Epithelial cell of esophagus (primary cell): ENCODE data around the gene CHRNG.

Source experiments
- DNase-seq: peaks from one replicate; pipeline ENCODE4 v3.0.0; 2010; ENCODE audit warnings: low read depth
- H3K4me3 ChIP-seq: 2 replicates; pipeline ENCODE4 v1.5.1; 2011; ENCODE audit warnings: mild to moderate bottlenecking, low read length, control low read depth
- CTCF ChIP-seq: IDR thresholded peaks from 2 replicates; pipeline ENCODE4 v1.5.1; 2011; ENCODE audit warnings: low read depth, mild to moderate bottlenecking, low read length, control low read depth, inconsistent platforms; ENCODE audit not compliant: insufficient read depth; ENCODE audit errors: missing control alignments

Gene CHRNG

GRCh38 chr2:232551776-232552175 lies 12.3 kb downstream of the CHRNG start:
- no peak for TF ChIP-seq CTCF
- H3K4me3 ChIP-seq: peak overlapping the region; percentile 83

GRCh38 chr2:232556426-232556825 lies 16.9 kb downstream of the CHRNG start:
- H3K4me3 ChIP-seq: no peak overlapping the region
- no peak for DNase-seq
- no peak for TF ChIP-seq CTCF

More at GRCh38 chr2:232551776-232552175, 12.3 kb downstream of the CHRNG start:
- no peak for DNase-seq

DNA sequence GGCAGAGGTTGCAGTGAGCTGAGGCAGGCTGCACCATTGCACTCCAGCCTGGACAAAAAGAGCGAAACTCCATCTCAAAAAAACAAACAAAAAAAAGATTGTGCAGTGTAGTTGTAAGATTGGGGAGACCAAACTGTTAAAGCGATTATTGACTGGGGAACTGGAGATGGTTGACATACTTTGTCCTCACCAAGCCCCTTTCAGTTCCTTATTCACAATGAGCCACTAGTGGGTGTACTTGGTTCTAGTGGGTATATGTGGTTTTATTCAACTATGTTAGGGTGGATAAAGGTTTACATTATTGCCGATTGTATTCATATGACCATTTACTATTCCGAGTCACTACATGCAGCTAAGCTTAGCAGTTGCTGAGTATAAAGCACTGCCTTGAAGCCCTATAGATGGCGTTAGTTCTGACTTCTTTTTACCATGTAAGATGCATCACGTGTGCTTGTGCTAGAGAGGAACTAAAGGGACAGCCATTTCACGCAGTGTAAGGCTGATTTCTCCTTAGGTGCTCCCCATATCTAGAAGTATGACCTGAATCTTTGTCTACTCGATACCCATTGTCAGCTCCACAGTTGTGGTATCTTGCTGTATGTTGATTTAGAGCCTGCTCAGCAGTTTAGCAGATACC lies 23.1 kb downstream of the CHRNG start:
- no peak overlapping the region for H3K4me3 ChIP-seq
- no peak for DNase-seq
- no peak for TF ChIP-seq CTCF

GRCh38 chr2:232563580-232563979 lies 24.1 kb downstream of the CHRNG start:
- no peak for TF ChIP-seq CTCF
- no peak overlapping the region for H3K4me3 ChIP-seq
- DNase-seq: peak; percentile 84

- DNase-seq: peak; percentile 15
Measured at GRCh38 chr2:232567721-232568120, 28.2 kb downstream of the CHRNG start.

DNA sequence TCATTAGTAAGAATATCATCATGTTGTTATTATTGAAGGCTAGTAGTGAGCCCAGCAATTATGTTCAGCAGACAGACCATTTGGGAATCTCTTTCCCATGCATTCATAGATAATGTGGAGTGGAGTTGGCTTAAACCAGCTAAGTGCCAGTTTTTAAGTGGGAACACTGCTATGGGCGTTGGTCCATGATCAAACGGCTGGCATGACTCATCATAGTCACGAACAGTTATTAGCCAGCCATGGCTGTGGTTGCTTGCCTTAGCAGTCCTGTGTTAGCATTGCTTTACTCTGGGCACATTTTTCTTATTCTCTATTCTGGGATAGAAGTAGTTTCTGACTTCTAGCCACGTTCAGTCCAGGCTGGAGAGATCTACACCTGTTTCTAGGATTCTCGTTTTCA lies 28.7 kb downstream of the CHRNG start:
- H3K4me3 ChIP-seq: no peak overlapping the region

More at GRCh38 chr2:232567721-232568120, 28.2 kb downstream of the CHRNG start:
- no peak overlapping the region for H3K4me3 ChIP-seq
- TF ChIP-seq CTCF: no peak

More for the DNA sequence above, 28.7 kb downstream of the CHRNG start:
- TF ChIP-seq CTCF: no peak
- peak; percentile 82 for DNase-seq
